Endodermal cell (in vitro differentiated cells): Measurements from ENCODE around the gene PCA3. TPM values are rescaled to one million over a fixed set of nuclear protein-coding genes. Genes with fewer than 3 reads are reported as not detected.

ENCODE experiments used
- DNase-seq: peaks from one replicate; pipeline ENCODE4 v3.0.0-alpha.2; 2017
- H3K27ac ChIP-seq: 2 replicates; pipeline ENCODE4 v1.5.1; 2013; ENCODE audit warnings: mild to moderate bottlenecking, low read depth, low read length, moderate library complexity
- H3K27me3 ChIP-seq: 2 replicates; pipeline ENCODE4 v1.6.1; 2013; ENCODE audit warnings: mild to moderate bottlenecking, low read length, moderate library complexity; ENCODE audit not compliant: insufficient read depth, control insufficient read depth, poor library complexity, severe bottlenecking
- H3K36me3 ChIP-seq: 2 replicates; pipeline ENCODE4 v1.7.0; 2013; ENCODE audit warnings: mild to moderate bottlenecking, low read length, moderate library complexity; ENCODE audit not compliant: control insufficient read depth, insufficient read depth
- H3K4me1 ChIP-seq: one replicate; pipeline ENCODE4 v1.7.0; 2013; ENCODE audit warnings: low read length; ENCODE audit not compliant: control insufficient read depth, insufficient read depth
- H3K4me3 ChIP-seq: 2 replicates; pipeline ENCODE4 v1.5.1; 2013; ENCODE audit warnings: mild to moderate bottlenecking, low read length, moderate library complexity
- H3K9ac ChIP-seq: 2 replicates; pipeline ENCODE4 v1.6.1; 2013; ENCODE audit warnings: mild to moderate bottlenecking, low read length, moderate library complexity; ENCODE audit not compliant: poor library complexity, severe bottlenecking; ENCODE audit errors: extremely low read depth
- H3K9me3 ChIP-seq: 2 replicates; pipeline ENCODE4 v1.6.1; 2013; ENCODE audit warnings: mild to moderate bottlenecking, low read length, moderate library complexity; ENCODE audit not compliant: control insufficient read depth
- H3K27ac Mint-ChIP-seq: 2 replicates; pipeline ENCODE4 v1.8.0; 2020; ENCODE audit warnings: mixed read lengths
- H3K27me3 Mint-ChIP-seq: 2 replicates; pipeline ENCODE4 v1.8.0; 2021; ENCODE audit warnings: mild to moderate bottlenecking, mixed read lengths; ENCODE audit not compliant: insufficient read depth
- H3K36me3 Mint-ChIP-seq: 2 replicates; pipeline ENCODE4 v1.8.0; 2020; ENCODE audit warnings: low read depth, mixed read lengths
- H3K4me1 Mint-ChIP-seq: 2 replicates; pipeline ENCODE4 v1.8.0; 2020; ENCODE audit warnings: mixed read lengths
- H3K4me3 Mint-ChIP-seq: 2 replicates; pipeline ENCODE4 v1.8.0; 2020; ENCODE audit warnings: mild to moderate bottlenecking, moderate library complexity, mixed read lengths
- H3K9me3 Mint-ChIP-seq: 2 replicates; pipeline ENCODE4 v1.8.0; 2020; ENCODE audit warnings: mild to moderate bottlenecking, mixed read lengths
- CTCF ChIP-seq: fragments of 200-600 bp; sonication (generic); conservative IDR thresholded peaks from 2 replicates; pipeline ENCODE4 v1.5.0; 2021; ENCODE audit warnings: antibody characterized with exemption, mild to moderate bottlenecking
- WGBS, 2 experiments: methylation state at CpG; one replicate each; pipeline versions ENCODE4 v1.1.5 to v1.1.7; 2013; ENCODE audit warnings: missing lambda C conversion rate in 2 of 2, mixed read lengths in 1 of 2; ENCODE audit not compliant: insufficient coverage in 1 of 2, insufficient read length in 1 of 2; 5-methylcytosine and 5-hydroxymethylcytosine counted together
- total RNA-seq, 2 donors: library from RNA; stranded (reverse); fragmentation: NEBNext Ultra II Directional in 1 of 2; extraction: Animal tissue kit (Norgen Biotek cat#: 25700) in 1 of 2; gene quantifications; 2 replicates in 1 of 2; 3 replicates in 1 of 2; pipeline ENCODE4 v1.2.1, GENCODE V29; 2021

PCA3 gene
- total RNA-seq, 2 donors from 2014 or later, result not detected

DNA sequence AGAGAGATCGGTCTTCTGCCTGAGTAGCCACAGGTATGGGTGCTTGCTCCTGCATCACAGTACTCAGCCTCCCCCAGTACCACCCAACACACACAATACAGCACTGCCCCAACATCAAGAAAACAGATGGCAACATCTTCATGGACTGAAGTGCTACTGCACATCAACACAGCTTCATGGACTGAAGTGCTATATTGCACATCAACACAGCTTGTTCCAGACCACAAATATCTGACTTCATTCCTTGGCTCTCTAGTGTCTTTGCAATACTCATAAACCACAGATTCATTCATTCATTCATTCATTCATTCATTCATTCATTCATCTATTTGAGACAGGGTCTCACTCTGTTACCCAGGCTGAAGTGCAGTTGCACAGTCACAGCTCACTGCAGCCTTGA, 31.1 kb upstream of the PCA3 start:
- peaks cover 16% of the 10 kb centered on the region for H3K27me3 Mint-ChIP-seq
- Histone ChIP-seq H3K27me3 (peaks cover 5% of the 10 kb centered on the region), H3K36me3 (no peaks in the 10 kb centered on the region), H3K27ac (no peak overlapping the region), H3K4me3 (no peak overlapping the region), H3K4me1 (no peaks in the 10 kb centered on the region), H3K9me3 (no peaks in the 10 kb centered on the region), H3K9ac (no peak overlapping the region)
- H3K27ac Mint-ChIP-seq, result no peak overlapping the region
- H3K36me3 Mint-ChIP-seq, result no peaks in the 10 kb centered on the region
- no peak for DNase-seq
- no peaks in the 10 kb centered on the region for H3K4me1 Mint-ChIP-seq
- H3K4me3 Mint-ChIP-seq, result no peak overlapping the region
- WGBS, 2 experiments, result 90% methylated on average over 1 of the region's 1 CpG; no CpG with 5 or more reads in 1 of the 2 experiments
- H3K9me3 Mint-ChIP-seq, result no peaks in the 10 kb centered on the region
- TF ChIP-seq CTCF, result no peak

DNA sequence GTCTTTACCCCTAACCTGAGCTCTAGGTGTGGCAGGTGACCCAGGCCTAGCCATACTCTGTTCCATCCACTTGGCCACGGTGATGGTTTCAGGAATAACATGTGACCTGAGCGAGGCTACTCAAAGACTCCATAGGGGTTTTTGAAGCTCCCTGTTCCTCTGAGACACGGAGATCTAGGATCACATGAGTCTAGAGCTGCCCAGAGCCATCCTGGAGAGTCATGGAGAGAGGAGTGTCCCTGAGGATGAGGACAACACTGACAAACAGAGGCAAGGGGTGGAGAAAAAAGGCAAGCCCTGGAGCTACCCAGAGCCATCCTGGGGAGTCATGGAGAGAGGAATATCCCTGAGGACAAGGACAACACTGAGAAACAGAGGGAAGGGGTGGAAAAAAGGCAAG, 29.5 kb upstream of the PCA3 start:
- DNase-seq, result no peak
- Mint-ChIP-seq H3K9me3 (no peaks in the 10 kb centered on the region), H3K4me1 (peaks cover 3% of the 10 kb centered on the region), H3K27ac (no peak overlapping the region), H3K4me3 (no peak overlapping the region), H3K36me3 (no peaks in the 10 kb centered on the region), H3K27me3 (peaks cover 16% of the 10 kb centered on the region)
- WGBS, 2 experiments, result 93% methylated on average over 3 of the region's 3 CpGs
- Histone ChIP-seq H3K36me3 (no peaks in the 10 kb centered on the region), H3K9me3 (no peaks in the 10 kb centered on the region), H3K9ac (no peak overlapping the region), H3K27ac (no peak overlapping the region), H3K4me1 (peaks cover 5% of the 10 kb centered on the region), H3K4me3 (no peak overlapping the region), H3K27me3 (peaks cover 5% of the 10 kb centered on the region)
- TF ChIP-seq CTCF, result no peak

- peaks cover 13% of the 10 kb centered on the region for H3K4me1 Mint-ChIP-seq
- no peak overlapping the region for H3K4me3 Mint-ChIP-seq
- peaks cover 16% of the 10 kb centered on the region for H3K27me3 Mint-ChIP-seq
- H3K27ac Mint-ChIP-seq, result no peak overlapping the region
- no peaks in the 10 kb centered on the region for H3K36me3 ChIP-seq
- no peak overlapping the region for H3K4me3 ChIP-seq
- peaks cover under 1% of the 10 kb centered on the region for H3K9me3 Mint-ChIP-seq
- H3K27ac ChIP-seq, result no peak overlapping the region
- DNase-seq, result no peak
- H3K36me3 Mint-ChIP-seq, result no peaks in the 10 kb centered on the region
- H3K4me1 ChIP-seq, result peaks cover 5% of the 10 kb centered on the region
- WGBS, 2 experiments, result 93 to 97% methylated on average over 3 of the region's 3 CpGs
- peaks cover under 1% of the 10 kb centered on the region for H3K9me3 ChIP-seq
- peaks cover 5% of the 10 kb centered on the region for H3K27me3 ChIP-seq
- TF ChIP-seq CTCF, result no peak
- H3K9ac ChIP-seq, result no peak overlapping the region
These were observed 26.9 kb upstream of the PCA3 start for GRCh38 chr9:76737154-76737902.
